Fibroblast of lung (primary cell): ENCODE measurements around the gene AXIN2. TPM values are rescaled to one million over a fixed set of nuclear protein-coding genes. Genes with fewer than 3 reads are reported as not detected.

Experiments
- DNase-seq, 2 donors: peaks; one replicate each; pipeline versions ENCODE4 v3.0.0 to v3.0.0-alpha.2; 2010; ENCODE audit warnings: low read depth in 2 of 2
- H2AFZ ChIP-seq: 2 replicates; pipeline ENCODE4 v1.5.1; 2012; ENCODE audit warnings: low read length, control low read depth, inconsistent platforms
- H3K27ac ChIP-seq: 2 replicates; pipeline ENCODE4 v1.5.1; 2011; ENCODE audit warnings: low read length, control low read depth; ENCODE audit not compliant: insufficient read depth
- H3K27me3 ChIP-seq: 2 replicates; pipeline ENCODE4 v1.5.1; 2011; ENCODE audit warnings: mild to moderate bottlenecking, low read length; ENCODE audit not compliant: control insufficient read depth, insufficient read depth
- H3K36me3 ChIP-seq: 2 replicates; pipeline ENCODE4 v1.5.1; 2011; ENCODE audit warnings: low read length; ENCODE audit not compliant: control insufficient read depth, insufficient read depth
- H3K4me1 ChIP-seq: 2 replicates; pipeline ENCODE4 v1.5.1; 2011; ENCODE audit warnings: low read length; ENCODE audit not compliant: control insufficient read depth, insufficient read depth; ENCODE audit errors: extremely low read depth
- H3K4me2 ChIP-seq: 2 replicates; pipeline ENCODE4 v1.5.1; 2011; ENCODE audit warnings: low read length, control low read depth; ENCODE audit not compliant: insufficient read depth; ENCODE audit errors: extremely low read depth
- H3K4me3 ChIP-seq, 4 experiments: fragments of 200-600 bp in 1 of 4; sonication (generic) in 1 of 4; replicated peaks in 1 of 4; 2 replicates each; pipeline ENCODE4 v1.5.1; 2011 to 2016; ENCODE audit warnings: low read length in 4 of 4, low read depth in 3 of 4, mild to moderate bottlenecking in 3 of 4, control low read depth in 2 of 4, inconsistent platforms in 1 of 4, mixed read lengths in 1 of 4; ENCODE audit not compliant: insufficient read depth in 1 of 4; ENCODE audit errors: control extremely low read depth in 1 of 4
- H3K79me2 ChIP-seq: 2 replicates; pipeline ENCODE4 v1.5.1; 2012; ENCODE audit warnings: mild to moderate bottlenecking, low read length, inconsistent platforms; ENCODE audit not compliant: control insufficient read depth, insufficient read depth
- H3K9ac ChIP-seq: 2 replicates; pipeline ENCODE4 v1.5.1; 2011; ENCODE audit warnings: mild to moderate bottlenecking, low read length, control low read depth; ENCODE audit not compliant: insufficient read depth
- H3K9me3 ChIP-seq: 2 replicates; pipeline ENCODE4 v1.5.1; 2012; ENCODE audit warnings: low read depth, low read length; ENCODE audit not compliant: control insufficient read depth, insufficient read depth
- H4K20me1 ChIP-seq: 2 replicates; pipeline ENCODE4 v1.5.1; 2011; ENCODE audit warnings: low read length; ENCODE audit not compliant: control insufficient read depth, insufficient read depth; ENCODE audit errors: extremely low read depth
- EZH2 ChIP-seq: IDR thresholded peaks from 2 replicates; pipeline ENCODE4 v1.5.1; 2012; ENCODE audit warnings: low read length, control low read depth, mild to moderate bottlenecking; ENCODE audit errors: missing control alignments
- polyA plus RNA-seq, 2 donors: library from polyadenylated mRNA; depleted of rRNA in 1 of 2; stranded (reverse) in 1 of 2; unstranded in 1 of 2; fragments of >200 nt; gene quantifications; 2 replicates each; pipeline ENCODE4 v1.2.1, GENCODE V29; 2011 to 2012; ENCODE audit warnings: missing spikeins in 1 of 2
- total RNA-seq: library from RNA; depleted of rRNA; stranded (reverse); fragments of >200 nt; gene quantifications from 2 replicates; pipeline ENCODE4 v1.2.1, GENCODE V29; 2014
- TF ChIP-seq, protein P1 (sequence below), 2 donors: IDR thresholded peaks in 1 of 2; conservative IDR thresholded peaks in 1 of 2; 1 replicate in 1 of 2; 2 replicates in 1 of 2; pipeline ENCODE4 v1.5.1; 2011 to 2012; ENCODE audit warnings: low read length in 2 of 2, control low read depth in 1 of 2, inconsistent platforms in 1 of 2, low read depth in 1 of 2, mild to moderate bottlenecking in 1 of 2

AXIN2 gene
- total and polyA plus RNA-seq, 2 donors (not counting 1 experiment from before 2014, with no cell fraction given), result 1.8 to 2.0 TPM

DNA sequence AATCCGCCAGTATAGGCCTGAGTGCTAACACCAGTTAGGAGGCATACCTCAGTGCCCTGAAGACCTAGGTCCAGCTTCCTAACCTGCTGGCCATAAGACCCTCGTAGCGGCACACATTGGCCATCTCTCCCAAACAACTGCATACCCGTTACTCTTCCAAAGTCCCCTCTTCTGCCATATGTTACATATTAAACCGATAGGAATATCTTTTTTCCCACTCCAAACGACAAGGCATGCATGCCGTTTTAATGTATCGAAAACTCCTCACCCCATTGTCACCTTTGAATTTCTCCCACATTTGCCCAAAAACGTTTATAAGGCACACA, 721 bp upstream of the AXIN2 start:
- no peaks in the 10 kb centered on the region for H3K9me3 ChIP-seq
- peak overlapping the region; percentile 90 for H3K4me2 ChIP-seq
- H3K9ac ChIP-seq, result no peak overlapping the region
- no peaks in the 10 kb centered on the region for H4K20me1 ChIP-seq
- no peak overlapping the region for H3K27ac ChIP-seq
- H3K4me1 ChIP-seq, result peaks cover 13% of the 10 kb centered on the region
- H3K27me3 ChIP-seq, result peaks cover 4% of the 10 kb centered on the region
- TF ChIP-seq, protein P1, sequence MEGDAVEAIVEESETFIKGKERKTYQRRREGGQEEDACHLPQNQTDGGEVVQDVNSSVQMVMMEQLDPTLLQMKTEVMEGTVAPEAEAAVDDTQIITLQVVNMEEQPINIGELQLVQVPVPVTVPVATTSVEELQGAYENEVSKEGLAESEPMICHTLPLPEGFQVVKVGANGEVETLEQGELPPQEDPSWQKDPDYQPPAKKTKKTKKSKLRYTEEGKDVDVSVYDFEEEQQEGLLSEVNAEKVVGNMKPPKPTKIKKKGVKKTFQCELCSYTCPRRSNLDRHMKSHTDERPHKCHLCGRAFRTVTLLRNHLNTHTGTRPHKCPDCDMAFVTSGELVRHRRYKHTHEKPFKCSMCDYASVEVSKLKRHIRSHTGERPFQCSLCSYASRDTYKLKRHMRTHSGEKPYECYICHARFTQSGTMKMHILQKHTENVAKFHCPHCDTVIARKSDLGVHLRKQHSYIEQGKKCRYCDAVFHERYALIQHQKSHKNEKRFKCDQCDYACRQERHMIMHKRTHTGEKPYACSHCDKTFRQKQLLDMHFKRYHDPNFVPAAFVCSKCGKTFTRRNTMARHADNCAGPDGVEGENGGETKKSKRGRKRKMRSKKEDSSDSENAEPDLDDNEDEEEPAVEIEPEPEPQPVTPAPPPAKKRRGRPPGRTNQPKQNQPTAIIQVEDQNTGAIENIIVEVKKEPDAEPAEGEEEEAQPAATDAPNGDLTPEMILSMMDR (conservative IDR thresholded peaks at IDR 0.05 in 1 of 2, IDR thresholded peaks at IDR 0.05 in 1 of 2; ENCODE audit: low read depth in 1 of 2, low read length in 2 of 2), result no peak
- no peak for TF ChIP-seq EZH2
- no peaks in the 10 kb centered on the region for H3K79me2 ChIP-seq
- H2AFZ ChIP-seq, result no peak overlapping the region
- H3K36me3 ChIP-seq, result no peaks in the 10 kb centered on the region
- peak overlapping the region in 2 of 4 experiments; percentile 53 to 60 for H3K4me3 ChIP-seq
- no peak for DNase-seq

DNA sequence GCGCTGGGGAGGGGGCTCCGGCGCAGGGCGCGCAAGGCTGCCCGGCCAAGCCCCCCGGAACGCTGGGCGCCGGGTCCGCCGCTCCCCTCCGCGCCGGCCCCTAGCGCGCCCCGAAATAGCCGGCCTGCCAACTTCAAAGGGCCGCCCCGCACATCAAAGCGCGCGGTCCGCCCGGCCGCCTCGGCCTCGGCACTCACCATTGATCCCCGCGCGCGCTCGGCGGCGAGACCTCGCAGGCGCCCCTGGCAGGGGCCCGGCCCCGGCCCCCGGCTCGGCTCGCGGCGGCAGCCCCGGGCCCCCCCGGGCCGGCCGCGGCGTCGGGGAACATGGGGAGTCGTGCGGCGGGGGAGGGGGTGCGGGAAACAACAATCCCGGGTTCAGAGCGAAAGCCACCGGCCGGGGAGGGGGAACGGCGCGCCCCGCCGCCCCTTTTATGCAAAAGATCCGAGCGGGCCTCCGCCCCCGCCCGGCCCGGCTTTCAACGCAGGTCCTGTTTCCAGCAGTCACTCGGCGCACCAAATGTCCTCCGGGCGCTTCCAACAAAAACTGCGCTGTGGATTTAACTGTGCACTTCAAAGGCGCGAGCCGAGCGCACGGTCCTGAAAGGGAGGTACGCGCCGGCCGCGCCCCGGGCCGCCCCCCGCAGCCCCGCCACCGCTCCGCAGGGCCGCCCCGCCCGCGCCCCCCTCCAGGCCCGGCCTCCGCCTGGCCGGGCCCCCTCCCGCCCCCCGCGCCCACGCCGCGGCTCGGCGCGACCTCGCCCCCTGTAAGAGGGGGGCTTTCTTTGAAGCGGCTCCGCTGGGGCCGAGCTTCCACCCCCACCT, 608 bp downstream of the AXIN2 start:
- no peaks in the 10 kb centered on the region for H4K20me1 ChIP-seq
- TF ChIP-seq, protein P1 (conservative IDR thresholded peaks at IDR 0.05 in 1 of 2, IDR thresholded peaks at IDR 0.05 in 1 of 2; ENCODE audit: low read depth in 1 of 2, low read length in 2 of 2), result no peak
- no peak for TF ChIP-seq EZH2
- peaks cover 4% of the 10 kb centered on the region for H3K27me3 ChIP-seq
- H3K27ac ChIP-seq, result peak overlapping the region; percentile 85
- peak overlapping the region; percentile 44 for H3K4me2 ChIP-seq
- peaks cover 18% of the 10 kb centered on the region for H3K4me1 ChIP-seq
- peak; percentile 88 to 91 for DNase-seq
- peak overlapping the region; percentile 41 to 78 (median 68) for H3K4me3 ChIP-seq
- H3K79me2 ChIP-seq, result no peaks in the 10 kb centered on the region
- no peak overlapping the region for H2AFZ ChIP-seq
- H3K9me3 ChIP-seq, result no peaks in the 10 kb centered on the region
- no peaks in the 10 kb centered on the region for H3K36me3 ChIP-seq
- H3K9ac ChIP-seq, result peak overlapping the region; percentile 87

DNA sequence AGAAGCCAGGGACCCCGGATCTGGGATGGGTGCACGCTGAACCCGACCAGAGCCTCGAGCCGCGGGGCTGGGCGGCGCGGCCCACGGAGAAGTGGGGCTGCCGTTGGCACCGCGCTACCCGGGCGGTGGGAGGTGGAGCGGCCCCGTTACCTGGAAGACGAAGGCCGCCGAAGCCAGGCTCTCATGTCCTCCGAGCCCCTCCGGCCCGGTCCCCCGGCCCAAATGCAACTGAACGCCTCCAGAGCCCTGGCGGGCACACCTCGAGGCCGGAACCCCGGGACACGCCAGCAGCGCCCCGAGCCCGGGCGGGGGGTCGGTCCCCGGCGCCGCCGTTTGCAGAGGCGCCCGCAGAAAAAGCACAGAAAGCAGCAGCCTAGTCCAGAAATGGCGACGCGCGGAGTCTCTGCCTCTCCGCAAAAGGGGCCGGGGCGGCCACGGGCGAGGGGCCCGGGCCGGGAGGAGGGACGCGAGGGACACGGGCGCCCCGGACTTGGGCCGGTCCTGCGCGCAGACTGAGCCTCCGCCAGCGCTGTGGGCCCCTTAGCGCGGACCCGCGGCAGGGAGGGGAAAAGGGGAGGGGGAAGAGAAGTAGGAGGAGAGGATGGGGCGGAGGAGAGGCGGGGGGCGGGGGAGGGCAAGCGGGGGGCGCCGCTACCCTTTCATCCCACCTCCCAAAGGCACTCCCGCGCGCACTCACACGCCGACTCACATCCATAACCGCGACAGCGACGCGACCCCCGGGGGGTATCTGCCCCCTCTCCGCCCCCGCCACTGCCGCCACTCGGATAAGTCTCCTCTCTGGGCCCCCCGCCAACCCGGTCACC, 1.4 kb downstream of the AXIN2 start:
- H3K36me3 ChIP-seq, result no peaks in the 10 kb centered on the region
- peak overlapping the region; percentile 22 to 78 (median 71) for H3K4me3 ChIP-seq
- no peaks in the 10 kb centered on the region for H3K9me3 ChIP-seq
- no peak overlapping the region for H2AFZ ChIP-seq
- H3K4me1 ChIP-seq, result peaks cover 18% of the 10 kb centered on the region
- no peaks in the 10 kb centered on the region for H4K20me1 ChIP-seq
- DNase-seq, result peak in 1 of 2 donors; percentile 30
- H3K79me2 ChIP-seq, result no peaks in the 10 kb centered on the region
- peak overlapping the region; percentile 46 for H3K9ac ChIP-seq
- no peak for TF ChIP-seq EZH2
- TF ChIP-seq, protein P1 (conservative IDR thresholded peaks at IDR 0.05 in 1 of 2, IDR thresholded peaks at IDR 0.05 in 1 of 2; ENCODE audit: low read depth in 1 of 2, low read length in 2 of 2), result no peak
- H3K4me2 ChIP-seq, result peak overlapping the region; percentile 94
- peaks cover 4% of the 10 kb centered on the region for H3K27me3 ChIP-seq
- H3K27ac ChIP-seq, result no peak overlapping the region
